Ovary (tissue), 9 donors: ENCODE measurements around the gene FMN1. TPM values are rescaled to one million over a fixed set of nuclear protein-coding genes. Genes with fewer than 3 reads are reported as not detected.

Experiments used
- DNase-seq, 5 donors: peaks; one replicate each; pipeline ENCODE4 v3.0.0-alpha.2; 2019 to 2020
- H3K27ac ChIP-seq, 2 donors: fragments of 200-600 bp; one replicate each; pipeline versions ENCODE4 v1.5.1 to v1.8.0; 2019 to 2022
- H3K27me3 ChIP-seq: fragments of 200-600 bp; one replicate; pipeline ENCODE4 v1.8.0; 2022
- H3K36me3 ChIP-seq: fragments of 200-600 bp; sonication (generic); one replicate; pipeline ENCODE4 v1.5.1; 2019
- H3K4me1 ChIP-seq: one replicate; pipeline ENCODE4 v1.8.1; 2013; ENCODE audit warnings: mild to moderate bottlenecking, moderate library complexity; ENCODE audit not compliant: insufficient read depth
- H3K4me3 ChIP-seq: fragments of 200-600 bp; sonication (generic); one replicate; pipeline ENCODE4 v1.5.1; 2017
- H3K9me3 ChIP-seq, 2 donors: fragments of 200-600 bp in 1 of 2; sonication (generic) in 1 of 2; one replicate each; pipeline versions ENCODE4 v1.5.1 to v1.8.1; 2013 to 2019; ENCODE audit warnings: mild to moderate bottlenecking in 1 of 2, moderate library complexity in 1 of 2
- CTCF ChIP-seq, 3 donors: fragments of 450-650 bp in 2 of 3; fragments of 200-600 bp in 1 of 3; IDR thresholded peaks; one replicate each; pipeline versions ENCODE4 v1.5.1 to v1.8.0; 2016 to 2022; ENCODE audit warnings: antibody characterized with exemption in 3 of 3, mild to moderate bottlenecking in 1 of 3
- EP300 ChIP-seq: sonication (generic); formaldehyde crosslinking; IDR thresholded peaks from one replicate; pipeline ENCODE4 v1.6.1; 2017; ENCODE audit warnings: antibody characterized with exemption
- POLR2A ChIP-seq: fragments of 450-650 bp; IDR thresholded peaks from one replicate; pipeline ENCODE4 v1.6.1; 2017; ENCODE audit warnings: antibody characterized with exemption, mild to moderate bottlenecking, moderate library complexity
- WGBS, 3 donors: extraction: QIAGEN DNeasy Blood & Tissue Kit in 1 of 3; methylation state at CpG; one replicate each; pipeline versions ENCODE4 v1.1.5 to v1.1.7; 2013 to 2017; 5-methylcytosine and 5-hydroxymethylcytosine counted together
- intact Hi-C, 4 donors: fragments of 100-400 bp; cut with DNase I; formaldehyde crosslinking; loops; one replicate each; pipeline versions ENCODE4 v1.11.0 to v1.15.1; 2022 to 2023
- polyA plus RNA-seq, 2 donors: library from polyadenylated mRNA; stranded (reverse); fragments of 200-250 nt in 1 of 2; fragments of 350-450 nt in 1 of 2; fragmentation: Illumina TruSeq in 1 of 2; extraction: RNeasy Lipid Tissue Mini Kit (QIAGEN cat#74804) in 1 of 2; gene quantifications; one replicate each; pipeline ENCODE4 v1.2.3, GENCODE V29; 2013 to 2014
- total RNA-seq, 7 donors: library from RNA; depleted of rRNA in 2 of 7; stranded (reverse); fragments of >200 nt in 2 of 7; fragmentation: NEBNext Ultra II Directional in 3 of 7; extraction: Animal tissue kit (Norgen Biotek cat#: 25700) in 3 of 7; gene quantifications; one replicate each; pipeline versions ENCODE4 v1.1.0 to v1.2.4, GENCODE V29; 2016 to 2023
- donor health status: DM: no; HTN: no; CAD: no; lungs with moderate emphysema.
- donor health status: DM: no; HTN: no; CAD: no.
- donor health status: Bipolar disorder and iron deficiency.
- donor health status: DM: yes; HTN: yes; CAD: no.
- donor health status: DM: no; HTN: no; CAD: no.
- donor health status: DM: yes; HTN: yes; CAD: no.

The FMN1 gene
- total and polyA plus RNA-seq, 9 donors, result 0.13 to 16.9 (median 2.6) TPM

DNA sequence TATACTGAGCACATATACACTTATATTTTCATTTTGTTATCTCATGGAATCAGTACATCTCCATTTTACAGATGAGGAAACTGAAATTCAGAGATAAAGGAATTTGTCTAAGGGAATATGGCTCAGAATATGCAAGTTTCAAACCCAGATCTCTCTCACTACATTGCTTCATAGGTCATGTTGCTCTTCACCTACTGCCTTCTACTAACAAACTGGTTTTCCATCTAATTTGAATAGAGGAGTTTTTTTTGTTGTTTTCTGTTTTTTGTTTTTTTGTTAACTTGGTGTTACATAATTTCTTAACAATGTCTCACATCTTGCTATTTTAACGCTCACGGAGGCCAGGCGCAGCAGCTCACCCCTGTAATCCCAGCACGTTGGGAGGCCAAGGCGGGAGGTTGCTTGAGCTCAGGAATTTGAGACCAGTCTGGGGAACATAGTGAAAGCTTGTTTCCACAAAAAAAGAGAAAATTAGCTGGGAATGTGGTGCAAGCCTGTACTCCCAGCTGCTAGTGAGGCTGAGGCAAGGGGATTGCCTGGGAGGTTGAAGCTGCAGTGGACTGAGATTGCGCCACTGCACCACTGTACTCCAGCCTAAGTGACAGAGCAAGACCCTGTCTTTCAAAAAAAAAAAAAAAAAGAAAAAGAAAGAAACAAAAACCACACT lies 37.0 kb downstream of the FMN1 start:
- no peak for DNase-seq
- Histone ChIP-seq H3K4me3 (no peak overlapping the region), H3K27ac (no peak overlapping the region), H3K27me3 (no peaks in the 10 kb centered on the region), H3K36me3 (no peaks in the 10 kb centered on the region), H3K4me1 (no peaks in the 10 kb centered on the region), H3K9me3 (no peaks in the 10 kb centered on the region)
- TF ChIP-seq CTCF (IDR thresholded peaks at IDR 0.05) (no peak), POLR2A (no peak), EP300 (no peak)
- WGBS, 3 donors, result 90 to 97% (median 95%) methylated on average over 6 of the region's 6 CpGs
- intact Hi-C loops, result no loop called here

GRCh38 chr15:33155691-33156420 lies 38.7 kb downstream of the FMN1 start:
- Histone ChIP-seq H3K4me1 (no peaks in the 10 kb centered on the region), H3K27me3 (no peaks in the 10 kb centered on the region), H3K4me3 (no peak overlapping the region), H3K36me3 (no peaks in the 10 kb centered on the region), H3K27ac (no peak overlapping the region), H3K9me3 (no peaks in the 10 kb centered on the region)
- TF ChIP-seq POLR2A (no peak), EP300 (no peak), CTCF (IDR thresholded peaks at IDR 0.05) (no peak)
- intact Hi-C loops, result no loop called here
- no peak for DNase-seq
- 82 to 87% (median 86%) methylated on average over 7 of the region's 7 CpGs for WGBS, 3 donors

DNA sequence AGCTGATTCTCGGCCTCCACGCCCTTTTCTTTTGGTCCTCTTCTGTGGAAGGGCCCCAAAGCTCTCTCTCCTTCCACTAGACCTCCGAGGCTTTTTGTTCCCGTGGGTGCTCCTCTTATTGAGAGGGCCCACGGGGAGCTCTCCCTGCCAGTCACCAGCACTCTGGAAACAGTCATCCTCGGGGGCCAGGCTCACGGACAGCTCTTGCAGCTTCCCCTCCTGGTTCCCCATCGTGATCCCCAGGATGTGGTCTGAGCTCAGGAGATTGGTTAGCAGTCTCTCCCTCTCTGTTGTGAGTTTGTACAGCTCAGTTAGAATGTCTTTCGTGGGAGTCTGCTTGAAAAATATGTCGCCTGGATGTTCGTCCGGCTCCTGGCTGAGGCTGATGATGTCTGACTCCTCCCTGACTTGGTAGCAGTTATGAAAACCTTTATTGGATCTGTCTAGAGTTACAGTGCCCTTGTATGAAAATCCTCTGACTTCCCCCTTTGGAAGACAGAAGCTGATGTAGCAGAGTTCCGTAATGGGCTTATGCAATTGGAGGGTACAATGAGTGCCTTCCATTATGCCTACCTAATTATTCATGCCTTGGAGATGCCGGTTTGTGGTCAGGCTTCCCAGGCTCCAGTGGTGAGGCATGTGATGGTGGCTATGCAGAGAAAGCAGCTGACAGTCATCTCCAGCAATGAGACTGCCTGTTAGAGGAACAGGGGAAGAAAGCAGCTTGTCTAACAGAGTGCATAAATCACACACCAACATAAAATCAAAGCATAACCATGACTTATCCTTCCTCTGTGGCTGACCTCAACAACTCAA lies 40.0 kb downstream of the FMN1 start:
- TF ChIP-seq CTCF (IDR thresholded peaks at IDR 0.05) (no peak), POLR2A (no peak), EP300 (no peak)
- no peaks in the 10 kb centered on the region for H3K27me3 ChIP-seq
- H3K9me3 ChIP-seq, result no peaks in the 10 kb centered on the region
- WGBS, 3 donors, result 68 to 77% (median 76%) methylated on average over 14 of the region's 14 CpGs
- no peaks in the 10 kb centered on the region for H3K4me1 ChIP-seq
- intact Hi-C loops, result no loop called here
- H3K4me3 ChIP-seq, result no peak overlapping the region
- H3K27ac ChIP-seq, result no peak overlapping the region
- H3K36me3 ChIP-seq, result no peaks in the 10 kb centered on the region
- DNase-seq, result no peak

DNA sequence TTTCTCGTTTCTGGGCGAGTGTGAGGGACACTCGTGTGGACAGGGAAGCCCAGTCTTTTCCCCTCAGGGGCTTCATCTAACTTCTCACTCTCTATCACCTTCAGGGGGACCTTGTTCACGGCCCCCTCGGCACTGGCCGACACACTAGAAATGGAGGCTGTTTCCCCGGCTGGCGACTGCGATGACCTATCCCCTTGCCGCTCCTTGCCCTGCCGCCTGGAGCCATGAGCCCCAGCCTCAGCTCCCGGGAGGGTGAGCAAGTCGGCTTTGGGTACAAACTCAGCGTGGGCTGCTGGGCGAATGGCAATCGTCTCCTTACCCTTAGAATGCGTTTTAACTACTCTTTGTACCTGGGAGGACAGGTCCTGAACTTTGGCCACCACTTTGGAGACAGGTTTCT lies 41.0 kb downstream of the FMN1 start:
- Histone ChIP-seq H3K27me3 (no peaks in the 10 kb centered on the region), H3K36me3 (no peaks in the 10 kb centered on the region), H3K4me3 (no peak overlapping the region), H3K9me3 (no peaks in the 10 kb centered on the region), H3K27ac (no peak overlapping the region), H3K4me1 (no peaks in the 10 kb centered on the region)
- WGBS, 3 donors, result 90 to 96% (median 90%) methylated on average over 17 of the region's 17 CpGs
- no peak for DNase-seq
- TF ChIP-seq CTCF (IDR thresholded peaks at IDR 0.05) (no peak), POLR2A (no peak), EP300 (no peak)
- intact Hi-C loops, result no loop called here
